SKM-1 treated with dmso at 0.1 percent for 144 hours (cell line): ENCODE data around the gene CA9.

Source experiments
- DNase-seq: peaks from one replicate; lab custom pipeline; 2025; ENCODE audit not compliant: unreplicated experiment; lab: John Stamatoyannopoulos, UW

The CA9 gene

GRCh38 chr9:35714123-35714522 lies 40.4 kb downstream of the CA9 start:
- no peak for DNase-seq

GRCh38 chr9:35714579-35715252 lies 41.0 kb downstream of the CA9 start:
- DNase-seq: no peak

- DNase-seq: no peak
These were observed 42.5 kb downstream of the CA9 start for GRCh38 chr9:35716230-35716629.

DNA sequence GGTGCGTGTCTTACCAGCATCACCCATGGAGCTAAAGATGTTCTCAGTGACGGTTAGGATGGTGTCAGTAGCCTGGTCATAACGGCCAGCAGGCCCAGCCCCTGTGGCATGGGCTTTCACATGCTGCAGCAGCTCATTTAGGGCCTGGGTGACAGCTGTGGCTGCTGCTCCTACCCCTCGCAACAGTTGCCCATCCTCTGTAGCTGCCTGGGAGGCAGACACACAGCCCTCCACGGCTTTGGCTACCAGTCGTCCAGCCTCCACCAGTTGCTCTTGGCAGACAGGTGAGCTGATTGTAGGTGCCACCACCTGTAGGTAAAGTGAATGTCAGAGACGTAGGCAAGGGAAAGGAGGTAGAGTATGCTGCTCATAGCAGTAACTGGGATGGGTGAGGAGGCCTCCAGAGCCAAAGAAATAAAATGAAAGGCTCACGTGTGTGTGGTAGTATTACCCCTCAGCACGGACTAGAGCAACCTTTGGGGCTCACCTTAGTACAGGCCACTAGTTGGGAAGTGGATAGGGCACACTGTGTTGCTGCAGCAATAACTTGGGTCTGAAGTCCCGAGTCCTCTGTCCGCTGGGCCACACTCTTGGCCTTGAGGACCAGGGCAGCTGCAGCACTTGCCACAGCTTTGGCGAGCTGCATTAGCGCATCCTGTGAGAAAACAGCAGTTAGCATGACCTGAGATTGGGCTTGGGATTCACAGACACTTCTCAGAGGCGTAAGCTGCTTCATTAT lies 43.6 kb downstream of the CA9 start:
- no peak for DNase-seq

DNA sequence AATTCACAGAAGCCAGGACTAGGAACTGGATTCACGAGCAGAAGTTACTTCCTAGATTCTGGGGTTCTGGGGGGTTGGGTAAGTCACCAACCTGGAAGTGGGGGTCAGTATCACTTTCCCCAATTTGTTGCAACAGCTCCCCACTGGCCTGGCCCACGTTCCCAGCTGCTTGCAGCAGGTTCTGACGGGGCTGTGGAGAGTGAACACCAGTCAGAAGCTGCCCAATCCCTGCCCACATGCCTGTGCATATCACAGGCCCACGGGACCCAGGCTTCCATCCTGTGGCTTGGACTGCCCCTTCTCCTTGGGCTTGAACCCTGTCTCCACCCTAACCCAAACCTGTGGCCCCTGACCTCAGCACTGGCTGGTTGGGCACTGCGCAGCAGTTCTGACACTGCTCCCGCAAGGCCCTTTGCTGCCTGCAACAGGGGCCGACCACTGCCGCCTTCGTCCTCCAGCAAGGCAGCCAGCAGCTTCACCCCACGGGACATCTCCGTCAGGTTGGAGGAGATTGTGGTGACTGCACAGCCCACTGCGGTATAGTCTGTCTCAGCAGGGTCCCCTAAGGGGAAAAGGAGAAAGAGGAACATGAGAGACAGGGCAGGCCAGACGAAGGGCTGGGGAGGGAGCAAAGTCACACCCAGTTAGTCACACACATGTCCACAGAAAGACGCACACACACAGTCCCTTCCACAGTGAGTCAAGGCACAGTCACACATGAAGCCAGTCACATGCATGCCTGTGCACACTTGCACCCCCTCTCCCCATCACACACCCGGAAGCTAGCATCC lies 45.2 kb downstream of the CA9 start:
- DNase-seq: no peak

DNA sequence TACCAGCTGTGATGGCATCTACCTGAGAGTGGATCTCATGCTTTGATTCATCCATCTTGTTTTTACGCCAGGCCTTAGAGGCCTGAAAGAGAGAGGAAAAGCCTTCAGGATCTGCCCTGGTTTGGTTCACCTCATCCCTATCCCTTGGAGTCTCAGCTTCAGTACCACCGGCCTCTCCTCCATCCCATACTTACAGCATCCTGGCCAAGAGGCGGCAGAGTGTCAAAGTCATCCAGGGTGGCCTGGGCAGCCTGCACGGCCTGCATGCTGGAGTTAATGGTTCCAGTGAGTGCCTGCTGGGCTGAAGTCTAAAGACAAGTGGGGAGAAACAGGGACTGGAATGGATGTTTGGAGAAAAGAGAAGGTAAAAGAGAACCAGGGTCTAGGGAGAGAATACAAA lies 45.8 kb downstream of the CA9 start:
- no peak for DNase-seq

DNA sequence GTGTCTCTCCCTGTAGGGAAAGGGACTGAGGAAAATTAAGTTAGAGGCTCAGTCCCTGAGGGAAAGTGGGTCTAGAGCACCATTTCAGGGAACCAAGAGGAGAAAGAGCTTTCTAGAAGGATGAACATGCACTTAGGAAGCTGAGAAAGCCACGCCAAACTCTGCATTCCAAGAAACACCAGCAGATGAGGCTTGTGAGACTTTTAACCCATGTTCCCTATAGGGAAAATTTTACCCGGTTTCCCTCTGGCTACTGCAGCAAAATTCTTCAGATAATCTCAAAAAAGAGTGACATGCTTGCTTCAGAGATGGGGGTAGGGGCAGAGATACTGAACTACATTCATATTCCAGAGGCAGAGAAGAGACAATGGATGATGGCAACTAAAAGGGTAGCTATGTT lies 49.7 kb downstream of the CA9 start:
- no peak for DNase-seq

- no peak for DNase-seq
These were observed 50.2 kb downstream of the CA9 start for GRCh38 chr9:35723908-35724307.

DNA sequence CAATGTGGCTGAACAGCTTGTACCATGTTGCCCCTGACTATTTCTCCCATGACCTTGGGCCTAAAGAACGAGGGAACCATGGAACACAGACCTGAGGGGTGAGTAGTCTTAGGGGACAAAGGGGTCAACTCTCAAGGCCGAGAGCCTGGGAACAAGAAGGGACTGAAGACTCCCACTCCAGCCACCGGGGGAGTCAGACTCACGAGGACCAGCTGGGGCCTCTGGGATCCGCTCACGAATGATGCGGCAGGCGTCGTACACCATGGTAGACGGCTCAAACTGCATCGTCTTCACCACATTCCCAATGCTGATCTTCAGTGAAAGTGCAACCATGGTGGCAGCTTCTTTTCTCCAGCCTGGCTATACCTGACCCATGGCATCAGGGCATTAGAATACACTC lies 51.6 kb downstream of the CA9 start:
- DNase-seq: no peak

DNA sequence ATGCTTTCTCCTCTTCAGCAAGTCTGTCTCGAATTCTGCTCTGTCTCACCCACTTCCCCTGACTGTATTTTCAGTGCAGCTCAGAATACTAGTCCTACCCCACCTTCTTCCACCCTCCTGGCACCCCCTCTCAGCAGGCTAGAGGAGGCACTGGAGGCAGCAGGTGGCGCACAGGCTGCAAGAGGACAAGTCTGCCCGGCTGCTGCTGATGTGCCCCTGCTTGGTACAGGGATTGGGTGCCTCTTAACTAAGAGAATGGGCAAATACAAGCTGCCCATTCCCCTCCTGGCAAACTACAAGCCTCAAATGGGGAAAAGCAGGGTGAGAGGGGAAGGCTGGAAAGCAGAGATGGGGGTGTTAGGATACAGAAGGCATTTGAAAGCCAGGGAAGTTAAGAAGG lies 53.2 kb downstream of the CA9 start:
- peak; percentile 15 for DNase-seq

GRCh38 chr9:35727676-35728040 lies 53.9 kb downstream of the CA9 start:
- DNase-seq: no peak

DNA sequence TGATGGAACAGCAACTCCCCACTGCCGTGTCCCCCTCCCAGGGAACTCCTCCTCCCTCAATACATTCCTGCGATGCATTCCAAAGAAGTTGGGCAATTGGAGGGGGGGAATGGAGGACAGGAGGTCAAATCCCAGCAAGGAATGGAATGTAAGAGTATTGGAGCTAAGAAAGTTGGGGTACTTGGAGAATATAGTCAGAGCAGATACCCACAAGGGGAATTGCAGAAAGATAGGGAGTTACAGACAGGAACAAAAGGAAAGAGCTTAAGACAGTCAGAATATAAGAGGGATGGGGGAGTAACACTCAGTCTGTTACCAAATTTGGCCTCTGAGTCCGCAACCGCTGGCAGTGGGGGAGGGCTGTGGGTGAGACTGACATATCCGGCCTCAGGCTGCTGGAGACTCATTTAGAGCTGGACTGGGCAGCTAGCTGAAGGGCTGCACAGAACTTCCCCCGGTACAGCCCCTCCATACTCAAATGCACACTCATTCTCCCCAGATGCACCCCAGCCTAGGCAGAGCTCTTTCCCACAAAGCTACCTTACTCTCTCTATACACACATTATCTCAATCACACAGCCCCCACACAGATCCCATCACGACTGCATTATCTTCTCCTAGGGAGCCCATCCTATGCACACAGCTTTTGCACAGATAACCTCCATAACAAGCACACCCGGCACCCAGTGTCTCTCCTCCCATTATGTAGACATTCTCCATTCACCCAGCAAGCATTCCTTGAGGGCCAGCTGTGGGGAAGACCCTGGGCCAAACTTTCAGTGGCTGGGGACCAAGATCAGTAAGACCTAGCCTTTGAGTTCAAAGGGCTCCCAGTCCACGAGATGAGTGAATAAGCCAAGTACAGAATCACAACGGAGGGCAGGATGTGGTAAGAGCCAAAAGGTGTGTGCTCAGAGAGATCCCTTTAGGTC lies 54.6 kb downstream of the CA9 start:
- peak; percentile 56 for DNase-seq

DNA sequence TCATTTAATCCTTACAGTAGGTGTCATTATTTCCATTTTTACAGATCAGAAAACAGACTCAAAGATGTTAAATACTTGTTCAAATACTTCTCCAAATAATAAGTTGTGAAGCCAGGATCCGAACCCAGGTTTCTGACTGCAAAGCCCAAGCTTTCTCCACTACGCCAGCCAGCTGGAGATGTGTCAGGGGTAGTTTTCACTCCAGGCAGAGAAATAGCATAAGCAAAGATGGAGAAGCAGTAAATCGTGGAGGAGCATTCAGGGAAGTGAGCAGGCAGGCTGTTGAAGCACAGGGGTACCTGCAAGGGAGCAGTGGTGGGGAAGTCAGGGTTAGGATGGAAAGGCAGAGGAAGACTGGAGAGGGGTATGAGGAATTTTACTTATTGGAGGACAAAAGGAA lies 55.4 kb downstream of the CA9 start:
- no peak for DNase-seq

- DNase-seq: peak; percentile 76
These were observed 56.2 kb downstream of the CA9 start for GRCh38 chr9:35729700-35730485.

GRCh38 chr9:35730486-35730854 lies 56.7 kb downstream of the CA9 start:
- DNase-seq: no peak
